Measurements from ENCODE around the gene PTPN14. TPM values are rescaled to one million over a fixed set of nuclear protein-coding genes. Genes with fewer than 3 reads are reported as not detected.

Gene PTPN14
- total RNA-seq, 1 experiment from 2014 or later, result 209 TPM

- Histone ChIP-seq H3K27me3 (ENCODE audit: control insufficient read depth, insufficient read depth, low read length) (no peaks in the 10 kb centered on the region), H3K9me3 (ENCODE audit: control insufficient read depth, insufficient read depth, low read depth, low read length) (no peaks in the 10 kb centered on the region), H3K4me1 (ENCODE audit: control insufficient read depth, insufficient read depth, low read length) (peaks cover 8% of the 10 kb centered on the region; the same call in 1 of the 2 replicates), H3K36me3 (ENCODE audit: control insufficient read depth, insufficient read depth, low read length) (no peaks in the 10 kb centered on the region), H3K27ac (ENCODE audit: low read length) (no peak overlapping the region; the same call in 1 of the 2 replicates), H3K4me3 (ENCODE audit: low read depth in 2 of 2, low read length in 2 of 2) (no peak overlapping the region)
- DNase-seq (ENCODE audit: low read depth, low spot score) (peak; percentile 35), ATAC-seq (peak; percentile 28)
- POLR2A ChIA-PET, result no interaction called here
- no peak; the same call in 1 of the 2 replicates for TF ChIP-seq POLR2AphosphoS5 (IDR thresholded peaks at IDR 0.05; ENCODE audit: low read depth, low read length)
- TF ChIP-seq CTCF (IDR thresholded peaks at IDR 0.05), result peak; percentile 95
- CTCF ChIA-PET, result interaction anchor here (0.6 to 5.3 kb wide), 12 partner anchors 10 to 296 kb away, joined by 3 to 71 read pairs (median 4); no protein-coding TSS in a partner anchor
- intact Hi-C loops (cut with micrococcal nuclease; ENCODE audit: unreplicated experiment), result no loop called here
- in situ Hi-C loops (cut with HindIII; ENCODE audit: low pct_unique_long_range_greater_than_20kb, low sequenced_read_pairs), result no loop called here
- no TSS peak for BruUV-seq (replicated peaks)
Observed at GRCh38 chr1:214331827-214332423, 219.5 kb downstream of the PTPN14 start.

DNA sequence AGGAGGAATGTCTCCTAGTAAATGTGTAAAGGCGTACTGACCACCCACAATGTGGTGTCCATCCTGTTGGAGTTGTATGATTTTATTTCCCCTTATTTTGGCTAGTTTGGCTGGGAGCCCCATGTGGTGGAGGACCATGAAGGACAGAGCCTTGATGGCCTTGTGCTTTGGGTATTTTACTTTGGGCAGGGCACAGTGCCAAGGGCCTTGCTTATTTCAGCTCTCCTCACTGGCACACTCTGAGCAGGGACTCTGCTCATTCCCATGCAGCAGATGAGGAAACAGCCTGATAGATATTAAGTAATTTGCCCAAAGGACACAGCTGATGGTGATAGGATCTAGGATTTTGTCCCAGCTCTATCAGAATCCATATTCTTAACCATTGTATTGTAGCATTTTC is 220.2 kb downstream of the PTPN14 start:
- DNase-seq (ENCODE audit: low read depth, low spot score), result no peak
- TF ChIP-seq POLR2AphosphoS5 (IDR thresholded peaks at IDR 0.05; ENCODE audit: low read depth, low read length), result no peak
- no peak for TF ChIP-seq SIN3A (IDR thresholded peaks at IDR 0.05; ENCODE audit: borderline replicate concordance, insufficient read depth, low read depth, low read length)
- no peak for TF ChIP-seq TCF7L2 (IDR thresholded peaks at IDR 0.05; ENCODE audit: low read depth, low read length)
- no peak for TF ChIP-seq REST (IDR thresholded peaks at IDR 0.05; ENCODE audit: insufficient read depth in 1 of 2, low read depth in 2 of 2, low read length in 1 of 2)
- no peak for TF ChIP-seq CTCF (IDR thresholded peaks at IDR 0.05)
- ATAC-seq, result no peak
- Histone ChIP-seq H3K36me3 (ENCODE audit: control insufficient read depth, insufficient read depth, low read length) (no peaks in the 10 kb centered on the region), H3K4me1 (ENCODE audit: control insufficient read depth, insufficient read depth, low read length) (peaks cover 8% of the 10 kb centered on the region; the same call in 1 of the 2 replicates), H3K27ac (ENCODE audit: low read length) (peak overlapping the region; percentile 23; the same call in 1 of the 2 replicates), H3K4me3 (ENCODE audit: low read depth in 2 of 2, low read length in 2 of 2) (no peak overlapping the region), H3K27me3 (ENCODE audit: control insufficient read depth, insufficient read depth, low read length) (no peaks in the 10 kb centered on the region), H3K9me3 (ENCODE audit: control insufficient read depth, insufficient read depth, low read depth, low read length) (no peaks in the 10 kb centered on the region)
- CTCF ChIA-PET, result interaction anchor here (0.6 to 5.3 kb wide), 10 partner anchors 11 to 297 kb away, joined by 3 to 71 read pairs (median 4); no protein-coding TSS in a partner anchor
- BruUV-seq (replicated peaks), result no TSS peak
- intact Hi-C loops (cut with micrococcal nuclease; ENCODE audit: unreplicated experiment) (no loop called here), in situ Hi-C loops (cut with HindIII; ENCODE audit: low pct_unique_long_range_greater_than_20kb, low sequenced_read_pairs) (no loop called here)
- POLR2A ChIA-PET, result no interaction called here

All from Panc1 (cell line).